KOPT-K1 (cell line): ENCODE results near the gene LAMA3.

Experiments used
- H3K27ac ChIP-seq: fragments of 200-600 bp; sonication (generic); 2 replicates; pipeline ENCODE4 v1.5.1; 2016; ENCODE audit warnings: antibody characterized with exemption, mild to moderate bottlenecking, low read depth, low read length; ENCODE audit not compliant: poor library complexity, severe bottlenecking
- H3K36me3 ChIP-seq: fragments of 200-600 bp; sonication (generic); 2 replicates; pipeline ENCODE4 v1.5.1; 2017; ENCODE audit warnings: antibody characterized with exemption, mild to moderate bottlenecking, low read length, moderate library complexity; ENCODE audit not compliant: insufficient read depth
- H3K9me3 ChIP-seq: fragments of 200-600 bp; sonication (generic); 2 replicates; pipeline ENCODE4 v1.5.1; 2017; ENCODE audit warnings: antibody characterized with exemption, low read length, mild to moderate bottlenecking; ENCODE audit not compliant: insufficient read depth, poor library complexity, severe bottlenecking

The LAMA3 gene

GRCh38 chr18:23967321-23968089, 278.3 kb downstream of the LAMA3 start:
- H3K27ac ChIP-seq: peak overlapping the region; percentile 48

GRCh38 chr18:23968638-23969604, 279.7 kb downstream of the LAMA3 start:
- Histone ChIP-seq H3K36me3 (no peaks in the 10 kb centered on the region), H3K27ac (peak overlapping the region; percentile 48), H3K9me3 (no peaks in the 10 kb centered on the region)

More at GRCh38 chr18:23967321-23968089, 278.3 kb downstream of the LAMA3 start:
- no peaks in the 10 kb centered on the region for H3K36me3 ChIP-seq
- no peaks in the 10 kb centered on the region for H3K9me3 ChIP-seq

GRCh38 chr18:23969664-23970063, 280.4 kb downstream of the LAMA3 start:
- no peaks in the 10 kb centered on the region for H3K36me3 ChIP-seq
- H3K9me3 ChIP-seq: no peaks in the 10 kb centered on the region
- peak overlapping the region; percentile 41 for H3K27ac ChIP-seq

GRCh38 chr18:23970161-23971096, 281.2 kb downstream of the LAMA3 start:
- no peaks in the 10 kb centered on the region for H3K36me3 ChIP-seq
- no peaks in the 10 kb centered on the region for H3K9me3 ChIP-seq
- H3K27ac ChIP-seq: peak overlapping the region; percentile 41

- H3K9me3 ChIP-seq: no peaks in the 10 kb centered on the region
- H3K36me3 ChIP-seq: no peaks in the 10 kb centered on the region
- peak overlapping the region; percentile 41 for H3K27ac ChIP-seq
These were observed 281.8 kb downstream of the LAMA3 start for GRCh38 chr18:23971097-23971440.

GRCh38 chr18:23971666-23972230, 282.5 kb downstream of the LAMA3 start:
- Histone ChIP-seq H3K36me3 (no peaks in the 10 kb centered on the region), H3K9me3 (peaks cover 3% of the 10 kb centered on the region), H3K27ac (no peak overlapping the region)

- H3K27ac ChIP-seq: no peak overlapping the region
These were observed 283.2 kb downstream of the LAMA3 start for GRCh38 chr18:23972453-23972852.

GRCh38 chr18:23977103-23977502, 287.9 kb downstream of the LAMA3 start:
- H3K9me3 ChIP-seq: peaks cover 8% of the 10 kb centered on the region
- H3K27ac ChIP-seq: no peak overlapping the region
- no peaks in the 10 kb centered on the region for H3K36me3 ChIP-seq

More at GRCh38 chr18:23972453-23972852, 283.2 kb downstream of the LAMA3 start:
- Histone ChIP-seq H3K9me3 (peaks cover 8% of the 10 kb centered on the region), H3K36me3 (no peaks in the 10 kb centered on the region)

GRCh38 chr18:23977719-23978483, 288.6 kb downstream of the LAMA3 start:
- H3K9me3 ChIP-seq: peaks cover 8% of the 10 kb centered on the region
- H3K27ac ChIP-seq: no peak overlapping the region
- H3K36me3 ChIP-seq: no peaks in the 10 kb centered on the region

- Histone ChIP-seq H3K27ac (no peak overlapping the region), H3K36me3 (no peaks in the 10 kb centered on the region), H3K9me3 (peaks cover 8% of the 10 kb centered on the region)
These were observed 292.2 kb downstream of the LAMA3 start for GRCh38 chr18:23981369-23981980.

GRCh38 chr18:23982155-23983079, 293.2 kb downstream of the LAMA3 start:
- no peak overlapping the region for H3K27ac ChIP-seq
- no peaks in the 10 kb centered on the region for H3K9me3 ChIP-seq
- H3K36me3 ChIP-seq: no peaks in the 10 kb centered on the region

- H3K36me3 ChIP-seq: no peaks in the 10 kb centered on the region
- no peak overlapping the region for H3K27ac ChIP-seq
- H3K9me3 ChIP-seq: no peaks in the 10 kb centered on the region
These were observed 293.9 kb downstream of the LAMA3 start for GRCh38 chr18:23983112-23983511.
